SU-DHL-6 (cell line): ENCODE data around the gene C10orf120.

Source experiments
- CTCF ChIP-seq: fragments of 200-600 bp; sonication (generic); IDR thresholded peaks from one replicate; pipeline ENCODE4 v1.5.1; 2017; ENCODE audit warnings: antibody characterized with exemption, mild to moderate bottlenecking, low read length, moderate library complexity; ENCODE audit not compliant: insufficient read depth, poor library complexity, severe bottlenecking
- EZH2phosphoT487 ChIP-seq: fragments of 200-600 bp; sonication (generic), shearing (Covaris generic); conservative IDR thresholded peaks from 2 replicates; pipeline ENCODE4 v1.6.1; 2018; ENCODE audit warnings: mild to moderate bottlenecking, antibody characterized with exemption, low read length, moderate library complexity, mixed read lengths

GRCh38 chr10:122688293-122688989, 11.2 kb downstream of the C10orf120 start:
- TF ChIP-seq CTCF = no peak
- TF ChIP-seq EZH2phosphoT487 = no peak
